Caco-2 (cell line): ENCODE data around the gene OR12D2. TPM values are rescaled to one million over a fixed set of nuclear protein-coding genes. Genes with fewer than 3 reads are reported as not detected.
"Not testable (repeated sequence)": the region's sequence is repeated elsewhere in the genome, so short reads cannot be mapped to it uniquely, and the experiment has no call there.

Experiments used
- BruUV-seq: library from RNA; stranded (reverse); fragments of 400-500 nt; replicated peaks from 2 replicates; lab custom pipeline; 2021; lab: Mats Ljungman, UMichigan
- CTCF ChIA-PET: fragments of 300-600 bp; sonication (Branson Sonifier 250); formaldehyde crosslinking; loops from one replicate; lab custom pipeline; 2022; ENCODE audit warnings: antibody characterized with exemption; lab: Charles Lee
- POLR2A ChIA-PET: fragments of 300-600 bp; sonication (Branson Sonifier 250); formaldehyde crosslinking; loops from one replicate; lab custom pipeline; 2022; ENCODE audit warnings: antibody characterized with exemption; lab: Charles Lee
- DNase-seq, 2 experiments: peaks; one replicate each; pipeline versions ENCODE4 v3.0.0 to v3.0.0-alpha.2; 2020 to 2022
- H3K27me3 ChIP-seq: replicated peaks from 2 replicates; pipeline ENCODE4 v1.6.0; 2011; ENCODE audit warnings: low read length; ENCODE audit not compliant: control insufficient read depth, insufficient read depth
- H3K36me3 ChIP-seq: 2 replicates; pipeline ENCODE4 v1.5.1; 2011; ENCODE audit warnings: low read length; ENCODE audit not compliant: control insufficient read depth, insufficient read depth
- H3K4me1 ChIP-seq: fragments of 250-450 bp; sonication (Bioruptor Pico); 2 replicates; pipeline ENCODE4 v1.5.1; 2020; ENCODE audit warnings: mild to moderate bottlenecking
- H3K4me3 ChIP-seq: 2 replicates; pipeline ENCODE4 v1.5.1; 2011; ENCODE audit warnings: low read depth, mild to moderate bottlenecking, control low read depth, low read length
- H3K9me3 ChIP-seq: fragments of 250-450 bp; sonication (Bioruptor Pico); 2 replicates; pipeline ENCODE4 v1.5.1; 2020; ENCODE audit warnings: mild to moderate bottlenecking, moderate library complexity
- H3K27ac Mint-ChIP-seq: one replicate; pipeline ENCODE4 v1.8.0; 2022; ENCODE audit warnings: mixed read lengths; ENCODE audit not compliant: unreplicated experiment
- H3K27me3 Mint-ChIP-seq: one replicate; pipeline ENCODE4 v1.8.0; 2022; ENCODE audit warnings: mixed read lengths; ENCODE audit not compliant: insufficient read depth, unreplicated experiment
- H3K36me3 Mint-ChIP-seq: one replicate; pipeline ENCODE4 v1.8.0; 2022; ENCODE audit warnings: mild to moderate bottlenecking, mixed read lengths; ENCODE audit not compliant: insufficient read depth, unreplicated experiment
- H3K4me1 Mint-ChIP-seq: one replicate; pipeline ENCODE4 v1.8.0; 2022; ENCODE audit warnings: low read depth, mixed read lengths; ENCODE audit not compliant: unreplicated experiment
- H3K4me3 Mint-ChIP-seq: one replicate; pipeline ENCODE4 v1.8.0; 2022; ENCODE audit warnings: mild to moderate bottlenecking, moderate library complexity, mixed read lengths; ENCODE audit not compliant: unreplicated experiment
- H3K9me3 Mint-ChIP-seq: one replicate; pipeline ENCODE4 v1.8.0; 2022; ENCODE audit warnings: mixed read lengths; ENCODE audit not compliant: unreplicated experiment
- CTCF ChIP-seq, 2 experiments: fragments of 200-600 bp in 1 of 2; IDR thresholded peaks; 1 replicate in 1 of 2; 2 replicates in 1 of 2; pipeline versions ENCODE4 v1.5.1 to v1.8.0; 2011 to 2022; ENCODE audit warnings: antibody characterized with exemption in 1 of 2, control low read depth in 1 of 2, inconsistent platforms in 1 of 2, low read depth in 1 of 2, low read length in 1 of 2, mild to moderate bottlenecking in 1 of 2, moderate library complexity in 1 of 2; ENCODE audit not compliant: insufficient read depth in 1 of 2, severe bottlenecking in 1 of 2, unreplicated experiment in 1 of 2
- intact Hi-C: fragments of 100-400 bp; cut with micrococcal nuclease; formaldehyde crosslinking; loops from one replicate; pipeline ENCODE4 v1.10.0; 2022; ENCODE audit not compliant: unreplicated experiment
- total RNA-seq: library from RNA; stranded (reverse); gene quantifications from 2 replicates; pipeline ENCODE4 v1.2.3, GENCODE V29; 2022

OR12D2 gene
- total RNA-seq, 1 experiment from 2014 or later: not detected

- ChIA-PET CTCF (interaction anchor here (0.8 to 1.0 kb wide), 2 partner anchors 21 to 163 kb away, joined by 7 to 8 read pairs; no protein-coding TSS in a partner anchor), POLR2A (no interaction called here)
- Histone ChIP-seq H3K4me3 (no peak overlapping the region), H3K36me3 (no peaks in the 10 kb centered on the region), H3K27me3 (no peaks in the 10 kb centered on the region), H3K9me3 (no peaks in the 10 kb centered on the region), H3K4me1 (no peaks in the 10 kb centered on the region)
- TF ChIP-seq CTCF (IDR thresholded peaks at IDR 0.05; ENCODE audit: insufficient read depth in 1 of 2, low read depth in 1 of 2, low read length in 1 of 2, severe bottlenecking in 1 of 2, unreplicated experiment in 1 of 2): peak in 1 of 2 experiments; percentile 15
- Mint-ChIP-seq H3K4me3 (no peak overlapping the region), H3K36me3 (no peaks in the 10 kb centered on the region), H3K9me3 (no peaks in the 10 kb centered on the region), H3K4me1 (no peaks in the 10 kb centered on the region), H3K27me3 (peaks cover 25% of the 10 kb centered on the region), H3K27ac (no peak overlapping the region)
- DNase-seq: peak in 1 of 2 experiments; percentile 11
- intact Hi-C loops: loop anchor here (1.0 kb wide), 1 partner anchor 163 kb away; no protein-coding TSS in a partner anchor
- no TSS peak for BruUV-seq
Measured at GRCh38 chr6:29426654-29427053, 31.2 kb downstream of the OR12D2 start.

- H3K36me3 Mint-ChIP-seq, H3K9me3 ChIP-seq, H3K36me3 ChIP-seq, H3K27me3 ChIP-seq, H3K4me3 Mint-ChIP-seq, H3K4me3 ChIP-seq, H3K27ac Mint-ChIP-seq, POLR2A ChIA-PET, H3K4me1 Mint-ChIP-seq, CTCF ChIA-PET, H3K9me3 Mint-ChIP-seq, DNase-seq, H3K4me1 ChIP-seq, intact Hi-C loops, BruUV-seq: not testable (repeated sequence)
- H3K27me3 Mint-ChIP-seq: peaks cover 18% of the 10 kb centered on the region
Measured at GRCh38 chr6:29436730-29437129, 41.3 kb downstream of the OR12D2 start.

GRCh38 chr6:29439006-29439405 is 43.6 kb downstream of the OR12D2 start, which contains the start of gene OR10C1:
TSS of gene OR10C1 (plus strand) at chr6:29439306. CDS start at chr6:29440016, 710 bp downstream.
- peaks cover 14% of the 10 kb centered on the region for H3K27me3 Mint-ChIP-seq
- CTCF ChIA-PET: no interaction called here

More at GRCh38 chr6:29439006-29439405, 43.6 kb downstream of the OR12D2 start, which contains the start of gene OR10C1:
- TF ChIP-seq CTCF (IDR thresholded peaks at IDR 0.05; ENCODE audit: insufficient read depth in 1 of 2, low read depth in 1 of 2, low read length in 1 of 2, severe bottlenecking in 1 of 2, unreplicated experiment in 1 of 2): no peak
- Mint-ChIP-seq H3K4me1 (no peaks in the 10 kb centered on the region), H3K9me3 (peaks cover 3% of the 10 kb centered on the region), H3K27ac (no peak within 1 kb of the TSS), H3K4me3 (no peak within 1 kb of the TSS), H3K36me3 (no peaks in the 10 kb centered on the region)
- H3K36me3 ChIP-seq: no peaks in the 10 kb centered on the region
- H3K27me3 ChIP-seq: no peaks in the 10 kb centered on the region
- POLR2A ChIA-PET: no interaction called here
- H3K4me1 ChIP-seq: no peaks in the 10 kb centered on the region
- no TSS peak for BruUV-seq
- no peaks in the 10 kb centered on the region for H3K9me3 ChIP-seq
- intact Hi-C loops: no loop called here
- no peak within 1 kb of the TSS for H3K4me3 ChIP-seq
- no peak for DNase-seq
